Activated CD8-positive, alpha-beta memory T cell treated with anti-CD3 and anti-CD28 coated beads for 4 hours (primary cell): ENCODE results near the gene GRIK3.

ENCODE experiments used
- DNase-seq, 2 donors: peaks; one replicate each; pipeline ENCODE4 v3.0.0-alpha.2; 2020; ENCODE audit warnings: low read depth in 2 of 2

Gene GRIK3

GRCh38 chr1:36829961-36830360, 204.4 kb downstream of the GRIK3 start:
- no peak for DNase-seq

DNA sequence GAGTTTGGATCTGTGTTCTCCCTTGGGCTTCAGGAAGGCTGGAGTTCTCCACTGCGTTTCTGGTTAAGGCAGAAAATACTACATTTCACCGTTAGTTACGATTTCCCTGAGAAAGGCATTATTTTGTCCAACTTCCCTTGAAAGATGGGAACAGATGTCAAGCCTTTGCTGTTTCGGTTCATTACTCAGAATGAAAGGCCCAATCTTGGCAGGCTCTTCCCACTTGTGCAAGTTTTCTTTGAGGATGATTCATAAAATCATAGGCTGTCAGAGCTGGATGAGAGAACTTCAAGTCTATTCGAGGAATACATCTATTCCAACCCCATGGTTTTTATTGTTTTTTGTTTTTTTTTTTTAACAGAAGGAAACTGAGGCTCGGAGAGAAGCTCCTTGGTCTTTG, 205.2 kb downstream of the GRIK3 start:
- DNase-seq: no peak

DNA sequence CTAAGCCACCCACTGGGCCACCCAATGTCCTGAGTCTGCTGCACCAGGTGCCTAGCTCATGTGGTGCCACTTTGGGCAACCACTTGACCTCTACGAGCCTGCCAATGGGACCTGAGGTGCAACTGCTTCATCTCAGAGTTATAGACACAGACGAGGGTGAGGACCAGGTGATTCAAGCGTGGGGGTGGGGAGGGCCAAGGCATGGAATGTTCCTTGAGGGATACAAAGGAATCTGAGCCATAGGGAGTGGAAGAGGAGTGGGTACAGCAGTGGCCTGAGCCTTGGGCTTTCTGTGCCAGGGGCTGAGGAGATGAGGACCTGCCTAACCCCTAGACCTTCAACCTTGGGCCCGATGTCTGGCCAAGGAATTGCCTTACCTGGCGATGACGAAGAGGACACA, 209.1 kb downstream of the GRIK3 start:
- DNase-seq: no peak

DNA sequence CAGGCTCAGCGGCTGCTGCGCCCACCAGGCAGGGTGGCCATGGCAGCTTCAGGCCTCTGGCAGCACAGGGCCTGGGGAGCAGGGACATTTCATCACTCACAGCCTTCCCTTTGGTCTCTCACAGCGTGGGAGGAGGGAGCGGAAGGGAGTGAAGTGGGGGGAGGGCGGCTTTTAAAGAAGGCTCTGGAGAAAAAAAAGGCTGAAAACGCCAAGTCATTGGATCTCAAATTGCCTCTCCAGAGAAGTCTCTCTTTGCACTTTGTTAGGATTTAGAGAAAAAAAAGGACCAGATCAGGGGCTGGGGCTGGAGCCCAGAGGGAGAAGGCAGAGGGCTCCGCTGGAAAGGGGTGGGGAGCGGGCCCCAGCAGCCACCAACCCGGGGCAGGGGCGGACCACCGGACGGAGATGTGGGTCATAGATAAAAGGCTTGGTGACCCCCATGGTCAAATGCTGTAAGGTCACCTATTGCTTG, 209.9 kb downstream of the GRIK3 start:
- DNase-seq: no peak

DNA sequence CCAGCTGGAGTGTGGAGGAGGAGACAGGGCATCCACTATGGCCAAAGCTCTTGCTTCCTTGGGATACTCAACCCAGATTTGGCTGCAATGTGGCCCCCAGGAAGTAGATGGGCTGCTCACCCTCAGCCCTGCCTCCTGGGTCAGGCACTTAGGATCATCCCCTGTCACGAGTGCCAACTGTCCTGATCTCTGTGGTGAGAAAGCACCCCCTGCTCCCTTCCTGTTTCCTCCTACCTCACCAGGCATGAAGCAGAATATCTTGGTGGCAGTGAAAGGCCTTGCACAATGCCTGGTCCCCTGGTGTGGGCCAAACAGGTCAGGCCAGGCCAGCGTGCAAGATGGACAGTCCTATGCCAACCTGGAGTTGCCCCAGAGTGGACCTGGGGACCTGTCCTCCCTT, 211.7 kb downstream of the GRIK3 start:
- no peak for DNase-seq

GRCh38 chr1:36821386-36821785, 212.9 kb downstream of the GRIK3 start:
- no peak for DNase-seq

DNA sequence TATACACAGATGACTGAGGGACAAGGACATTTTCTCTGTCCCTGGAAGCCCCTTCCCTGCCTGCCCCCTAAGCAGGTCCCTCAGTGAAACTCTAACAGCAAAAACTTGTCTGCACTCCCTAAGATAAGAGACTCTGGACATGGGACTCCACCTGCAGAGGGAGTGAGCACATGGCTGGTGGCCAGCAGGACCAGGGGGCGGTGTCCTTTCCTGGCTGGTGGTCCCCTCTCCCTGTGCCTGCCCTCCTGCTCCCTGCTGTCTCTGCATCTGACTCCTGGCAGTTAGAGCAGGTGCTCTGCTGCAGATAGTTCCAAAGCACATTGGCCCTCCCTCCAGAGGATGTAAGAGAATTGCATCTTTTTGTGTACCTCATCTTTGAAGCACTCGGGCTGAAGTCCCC, 215.5 kb downstream of the GRIK3 start:
- no peak for DNase-seq

GRCh38 chr1:36816348-36816747, 218.0 kb downstream of the GRIK3 start:
- DNase-seq: no peak

- no peak for DNase-seq
These were observed 219.5 kb downstream of the GRIK3 start for GRCh38 chr1:36814774-36815173.

DNA sequence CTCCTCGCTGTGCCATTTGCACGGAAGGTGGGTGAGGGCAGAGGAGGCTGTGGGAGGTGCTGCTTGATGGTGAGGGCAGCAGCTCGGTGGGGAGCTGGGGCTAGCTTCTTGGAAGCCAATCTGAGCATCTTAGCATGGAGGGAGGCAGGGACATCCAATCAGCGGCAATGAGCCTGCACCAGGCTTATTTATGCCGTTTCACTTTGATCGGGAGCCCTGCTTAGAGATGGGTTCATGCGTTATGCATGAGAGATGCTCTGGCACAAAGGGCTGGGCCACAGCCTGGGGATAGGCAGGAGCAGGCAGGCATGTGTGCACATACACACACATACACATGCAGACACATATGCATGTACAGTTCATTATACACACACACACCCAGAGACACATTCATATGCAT, 220.2 kb downstream of the GRIK3 start:
- no peak for DNase-seq

GRCh38 chr1:36807262-36807661, 227.1 kb downstream of the GRIK3 start:
- no peak for DNase-seq

DNA sequence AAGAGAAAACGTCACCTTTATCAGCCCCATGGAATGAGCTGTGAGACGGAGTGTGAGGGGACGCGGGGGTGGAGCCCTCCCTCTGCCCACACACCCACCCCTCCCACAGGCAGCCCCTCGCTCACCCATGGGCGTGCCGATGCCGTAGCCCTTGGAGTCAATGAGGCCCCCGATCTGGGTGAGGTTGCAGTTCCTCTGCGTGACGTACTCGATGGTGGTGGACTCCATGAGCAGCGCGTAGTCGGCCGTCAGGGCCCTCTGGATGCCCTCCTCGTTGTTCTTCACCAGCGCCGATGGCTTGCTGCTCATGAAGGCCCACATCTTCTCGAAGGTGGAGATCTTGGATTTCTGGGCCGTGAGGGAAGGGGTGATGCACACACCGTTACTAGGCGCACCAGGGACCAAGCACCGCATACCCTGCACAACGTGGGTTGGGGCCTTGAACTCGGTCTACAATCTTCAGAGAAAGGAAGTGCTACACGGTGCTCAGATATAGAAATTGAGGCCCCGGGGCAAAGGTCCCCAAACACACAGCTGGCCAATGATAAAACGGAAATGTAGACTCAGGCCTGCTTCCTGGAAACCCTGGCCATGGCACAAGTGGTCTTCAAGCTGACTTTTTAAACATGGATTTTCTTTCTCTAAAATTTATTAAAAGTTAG, 228.2 kb downstream of the GRIK3 start:
- DNase-seq: no peak

DNA sequence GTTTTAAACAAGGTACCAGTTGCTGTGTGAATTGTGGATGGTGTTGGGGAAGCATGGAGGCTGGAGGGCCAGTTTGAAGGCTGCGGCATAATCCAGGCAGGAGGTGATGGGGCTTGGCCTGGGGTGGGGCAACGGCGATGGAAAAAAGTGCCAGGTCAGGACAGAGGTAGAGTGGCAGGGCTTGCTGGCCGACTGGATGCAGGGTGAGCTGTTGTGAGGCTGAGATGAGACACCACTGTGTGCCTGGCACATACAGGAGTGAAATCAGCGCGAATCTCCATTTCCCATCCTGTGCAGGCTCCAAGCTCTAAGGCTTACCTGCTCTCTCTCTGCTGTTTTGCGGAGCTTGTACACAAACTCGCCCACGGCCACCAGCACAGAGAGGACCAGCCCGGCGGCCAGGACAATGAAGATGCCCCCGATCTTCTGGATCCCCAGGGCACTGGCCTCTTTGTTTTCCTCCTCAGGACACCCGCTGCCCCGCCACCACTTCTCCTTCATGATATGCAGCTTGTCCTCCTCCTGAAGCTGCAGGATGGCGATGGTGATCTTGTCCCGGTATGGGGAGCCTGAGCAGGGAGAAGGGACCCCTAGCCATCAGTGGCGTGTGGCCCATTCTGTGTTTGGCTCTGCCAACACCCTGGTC, 229.5 kb downstream of the GRIK3 start:
- no peak for DNase-seq

DNA sequence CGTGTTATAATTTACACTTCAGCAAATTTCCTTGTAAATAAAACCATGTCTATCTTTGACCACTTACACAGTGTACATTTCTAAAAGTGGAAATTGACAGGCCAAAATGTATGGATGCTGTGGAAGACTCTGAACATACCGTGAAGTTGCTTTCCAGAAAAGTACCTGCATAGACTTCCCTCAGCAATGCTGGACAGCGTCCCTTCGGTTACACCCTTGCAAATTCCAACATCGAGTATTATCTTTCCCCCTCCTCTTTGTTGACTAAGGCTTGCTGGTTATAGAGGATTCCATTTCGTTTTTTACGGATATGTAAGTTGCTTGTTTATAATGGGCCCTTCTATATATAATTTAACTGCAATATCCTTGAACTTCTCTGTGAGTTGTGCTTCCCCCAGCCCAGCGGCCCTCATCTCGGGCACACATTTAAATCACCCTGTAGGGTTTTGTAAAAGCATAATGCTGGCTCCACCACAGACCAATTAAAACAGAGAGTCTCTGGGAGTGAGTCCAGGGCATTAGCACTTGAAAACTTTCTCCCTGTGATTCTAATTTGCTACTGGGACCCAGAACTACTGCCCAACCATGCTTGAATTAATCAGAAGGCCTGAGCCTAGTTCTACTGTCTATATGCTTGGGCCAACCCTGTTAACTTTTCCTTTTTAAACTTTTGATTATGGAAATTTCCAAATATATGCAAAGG, 230.3 kb downstream of the GRIK3 start:
- no peak for DNase-seq

- no peak for DNase-seq
These were observed 232.3 kb downstream of the GRIK3 start for GRCh38 chr1:36802018-36802417.

DNA sequence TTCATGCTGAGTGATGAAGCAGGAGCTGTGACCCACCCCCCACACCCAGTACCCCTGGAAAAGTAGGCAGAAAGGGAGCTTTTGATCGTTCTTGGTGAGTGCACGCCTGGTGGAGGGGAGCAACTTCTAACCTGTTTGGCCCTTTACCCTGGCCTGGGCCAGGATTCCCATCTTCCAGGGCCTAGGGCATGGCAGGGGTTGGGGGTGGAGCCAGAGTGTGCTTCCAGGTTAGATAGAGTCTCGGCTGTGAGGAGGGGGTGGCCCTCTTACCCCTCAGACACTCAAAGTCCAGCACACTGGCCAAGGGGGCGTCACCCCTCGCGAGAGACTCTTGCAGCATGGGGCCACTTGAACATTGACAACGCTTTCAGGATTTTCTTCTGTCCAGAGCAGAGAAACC, 236.6 kb downstream of the GRIK3 start:
- DNase-seq: no peak

- DNase-seq: no peak
These were observed 237.6 kb downstream of the GRIK3 start for GRCh38 chr1:36796733-36797132.

DNA sequence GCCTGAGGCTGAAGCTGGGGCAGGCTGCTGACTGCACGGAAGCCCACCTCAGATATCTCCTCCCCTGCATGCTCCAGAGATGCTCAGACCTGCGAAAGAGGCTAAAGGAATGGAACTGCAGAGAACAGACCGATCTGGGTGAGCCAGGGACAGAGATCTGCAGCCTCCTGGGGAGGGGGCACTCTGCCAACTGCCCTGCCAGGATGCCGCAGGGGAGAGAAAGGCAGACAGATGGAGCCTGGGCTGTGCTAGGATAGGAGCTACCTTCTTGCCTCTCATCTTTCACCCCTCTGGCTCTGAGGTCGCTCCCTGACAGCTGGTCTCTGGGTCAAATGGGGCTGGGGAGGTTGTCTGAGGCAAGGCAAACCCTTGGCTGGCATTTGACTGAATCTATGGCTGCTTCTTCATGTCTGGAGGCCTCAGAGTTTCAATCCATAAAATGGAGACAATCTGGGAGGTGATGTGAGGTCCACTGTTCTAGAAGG, 238.2 kb downstream of the GRIK3 start:
- DNase-seq: no peak

DNA sequence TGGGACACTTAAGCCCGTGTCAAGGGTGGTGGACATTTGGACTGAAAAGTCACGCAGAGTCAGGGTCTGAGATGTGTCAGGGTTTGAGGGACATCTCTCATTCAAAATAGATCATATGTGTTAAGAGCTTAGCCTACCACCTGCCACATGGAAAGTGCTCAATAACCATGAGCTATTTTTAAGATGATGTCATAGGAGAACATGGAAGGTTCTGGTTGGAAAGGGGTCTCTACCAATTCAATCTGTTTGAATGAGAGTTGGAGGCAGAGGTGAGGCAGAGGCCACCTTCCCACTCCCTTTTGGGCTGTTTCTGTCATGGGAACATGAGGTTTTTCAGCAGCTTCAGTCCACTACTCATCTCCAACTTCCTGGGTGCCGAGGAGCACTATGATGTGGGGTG, 239.9 kb downstream of the GRIK3 start:
- no peak for DNase-seq

- DNase-seq: no peak
These were observed 240.9 kb downstream of the GRIK3 start for GRCh38 chr1:36793452-36793851.

GRCh38 chr1:36792292-36792691, 242.0 kb downstream of the GRIK3 start:
- no peak for DNase-seq

DNA sequence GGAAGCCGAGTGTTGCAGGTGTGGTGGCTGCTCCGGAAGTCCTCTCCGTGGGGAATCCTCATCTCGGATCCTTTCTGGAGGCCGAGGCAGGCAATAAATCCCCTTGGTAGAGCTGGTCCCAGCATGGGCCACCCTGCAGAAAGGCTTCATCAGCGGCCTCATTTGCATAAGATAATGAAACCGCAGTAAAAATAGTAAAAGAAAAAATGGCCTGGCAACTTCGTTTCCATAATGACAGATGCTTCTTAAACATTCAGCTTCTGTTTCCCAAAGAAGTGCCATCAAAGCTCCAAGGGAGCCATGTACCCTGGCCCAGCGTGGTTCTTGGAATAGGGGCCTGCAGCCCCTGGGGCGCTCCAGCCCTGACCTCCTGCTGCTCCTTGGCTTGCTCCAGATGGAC, 244.1 kb downstream of the GRIK3 start:
- no peak for DNase-seq

GRCh38 chr1:36789535-36789934, 244.8 kb downstream of the GRIK3 start:
- no peak for DNase-seq
